Measurements from ENCODE around the gene PEX12.
"Not testable (repeated sequence)": the region's sequence is repeated elsewhere in the genome, so short reads cannot be mapped to it uniquely, and the experiment has no call there.

Gene PEX12

DNA sequence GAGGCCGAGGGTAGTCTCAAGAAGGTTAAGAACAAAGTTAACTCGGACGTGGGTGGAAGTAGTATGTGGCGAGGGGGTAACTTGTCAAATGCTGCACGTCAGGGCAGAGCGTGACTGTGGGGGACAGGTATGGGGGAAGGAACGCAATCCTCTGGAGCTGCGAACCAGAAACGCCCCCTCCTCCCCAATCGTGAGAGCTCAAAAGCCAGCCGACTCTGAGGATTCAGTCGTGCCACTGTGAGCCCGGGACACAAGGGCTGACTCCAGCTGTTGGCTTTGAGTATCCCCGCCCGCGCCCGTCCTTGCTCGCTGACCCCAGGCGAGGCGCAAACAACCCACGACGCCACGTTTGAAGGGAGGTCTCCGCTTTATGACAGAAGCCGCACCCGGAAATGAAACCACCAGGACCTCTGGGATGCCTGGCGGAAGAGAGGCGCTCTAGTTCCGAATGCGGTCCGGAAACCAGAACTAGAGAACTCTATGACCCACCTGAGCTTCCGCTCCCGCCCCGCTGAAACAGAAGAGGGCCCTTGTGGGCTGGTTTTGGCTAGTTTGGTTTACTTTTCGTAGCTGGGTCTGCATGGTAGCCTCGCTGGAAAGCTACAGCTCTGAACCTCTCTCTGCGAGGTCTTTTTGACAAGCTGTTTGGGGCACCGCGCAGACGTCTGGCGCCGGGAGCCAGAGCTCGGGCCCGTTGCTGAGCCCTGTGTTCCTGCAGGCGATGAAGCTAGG is at the start of gene PEX12:
Gene PEX12 (minus strand): TSS at position 375 of the 732 bp plus-strand sequence. CDS start 550 bp downstream, outside the sequence.
- H2AFZ ChIP-seq (ENCODE audit: low read depth, low read length) = peak within 1 kb of the TSS; percentile 49

GRCh38 chr17:35627417-35627816 is 49.0 kb upstream of the PEX12 start:
- H2AFZ ChIP-seq (ENCODE audit: low read depth, low read length) = no peak overlapping the region
- peaks cover 71% of the 10 kb centered on the region for H3K36me3 ChIP-seq (ENCODE audit: insufficient read depth, low read length)
- no peak overlapping the region for H3K4me3 ChIP-seq (ENCODE audit: low read length)
- no peaks in the 10 kb centered on the region for H3K4me1 ChIP-seq (ENCODE audit: insufficient read depth, low read length)
- H3K27me3 ChIP-seq (ENCODE audit: insufficient read depth, low read length) = no peaks in the 10 kb centered on the region
- H3K9me3 ChIP-seq (ENCODE audit: low read length) = no peaks in the 10 kb centered on the region

More for the DNA sequence above, at the start of gene PEX12:
- Histone ChIP-seq H3K9me3 (ENCODE audit: low read length) (no peaks in the 10 kb centered on the region), H3K36me3 (ENCODE audit: insufficient read depth, low read length) (peaks cover 21% of the 10 kb centered on the region), H3K4me3 (ENCODE audit: low read length) (peak within 1 kb of the TSS; percentile 71), H3K27me3 (ENCODE audit: insufficient read depth, low read length) (no peaks in the 10 kb centered on the region), H3K4me1 (ENCODE audit: insufficient read depth, low read length) (peaks cover 20% of the 10 kb centered on the region)

DNA sequence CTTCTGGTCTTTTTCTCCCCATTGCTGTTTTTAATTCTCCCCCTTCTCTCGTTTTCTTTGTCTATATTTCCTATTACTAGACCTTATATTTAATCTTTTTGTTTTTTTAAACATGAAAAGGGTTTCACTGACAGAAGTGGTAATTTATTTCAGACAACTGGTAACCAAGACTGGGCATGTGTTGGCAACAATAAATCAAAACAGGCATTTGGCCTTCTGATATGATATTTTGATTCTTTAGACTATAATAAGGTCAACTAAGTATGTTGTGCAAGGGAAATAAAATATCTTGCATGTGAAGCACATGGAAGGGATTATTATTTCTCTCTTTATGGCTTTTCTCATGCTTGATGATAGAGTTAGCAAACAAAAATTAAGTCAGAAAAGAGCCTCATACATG is 43.4 kb upstream of the PEX12 start:
- H3K36me3 ChIP-seq (ENCODE audit: insufficient read depth, low read length) = peaks cover 45% of the 10 kb centered on the region

GRCh38 chr17:35618628-35619027 is 40.3 kb upstream of the PEX12 start:
- peaks cover 27% of the 10 kb centered on the region for H3K36me3 ChIP-seq (ENCODE audit: insufficient read depth, low read length)
- H3K27me3 ChIP-seq (ENCODE audit: insufficient read depth, low read length) = no peaks in the 10 kb centered on the region
- H3K9me3 ChIP-seq (ENCODE audit: low read length) = no peaks in the 10 kb centered on the region
- H3K4me1 ChIP-seq (ENCODE audit: insufficient read depth, low read length) = no peaks in the 10 kb centered on the region
- H2AFZ ChIP-seq (ENCODE audit: low read depth, low read length) = no peak overlapping the region
- no peak overlapping the region for H3K4me3 ChIP-seq (ENCODE audit: low read length)

More for the DNA sequence above, 43.4 kb upstream of the PEX12 start:
- no peaks in the 10 kb centered on the region for H3K27me3 ChIP-seq (ENCODE audit: insufficient read depth, low read length)
- no peak overlapping the region for H3K4me3 ChIP-seq (ENCODE audit: low read length)
- H3K9me3 ChIP-seq (ENCODE audit: low read length) = no peaks in the 10 kb centered on the region
- H2AFZ ChIP-seq (ENCODE audit: low read depth, low read length) = no peak overlapping the region
- no peaks in the 10 kb centered on the region for H3K4me1 ChIP-seq (ENCODE audit: insufficient read depth, low read length)

DNA sequence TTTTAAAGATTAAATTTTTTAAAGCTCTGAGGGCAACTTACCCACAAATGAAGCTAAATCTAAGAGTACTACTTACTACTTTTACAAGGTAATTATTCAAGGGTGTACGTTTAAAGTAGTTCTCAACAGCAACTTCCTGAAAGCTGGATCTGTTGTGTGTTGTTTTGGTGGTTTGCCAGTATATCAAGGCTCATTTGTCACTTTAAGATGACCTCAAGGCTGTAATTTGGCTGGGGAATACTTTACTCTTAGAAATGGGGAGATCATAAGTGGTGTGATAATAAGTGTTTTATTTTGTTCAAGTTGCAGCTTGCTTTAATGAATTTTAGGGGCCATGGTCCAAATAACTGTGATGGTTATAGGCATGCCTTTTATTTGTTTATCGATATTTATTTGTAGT is 39.1 kb upstream of the PEX12 start:
- Histone ChIP-seq H3K4me1 (ENCODE audit: insufficient read depth, low read length) (no peaks in the 10 kb centered on the region), H3K36me3 (ENCODE audit: insufficient read depth, low read length) (peaks cover 26% of the 10 kb centered on the region), H3K27me3 (ENCODE audit: insufficient read depth, low read length) (no peaks in the 10 kb centered on the region), H3K9me3 (ENCODE audit: low read length) (no peaks in the 10 kb centered on the region), H3K4me3 (ENCODE audit: low read length) (no peak overlapping the region), H2AFZ (ENCODE audit: low read depth, low read length) (no peak overlapping the region)

GRCh38 chr17:35616536-35616935 is 38.2 kb upstream of the PEX12 start:
- no peaks in the 10 kb centered on the region for H3K27me3 ChIP-seq (ENCODE audit: insufficient read depth, low read length)
- H3K4me3 ChIP-seq (ENCODE audit: low read length) = no peak overlapping the region
- H3K9me3 ChIP-seq (ENCODE audit: low read length) = no peaks in the 10 kb centered on the region
- no peaks in the 10 kb centered on the region for H3K4me1 ChIP-seq (ENCODE audit: insufficient read depth, low read length)
- no peak overlapping the region for H2AFZ ChIP-seq (ENCODE audit: low read depth, low read length)
- peaks cover 28% of the 10 kb centered on the region for H3K36me3 ChIP-seq (ENCODE audit: insufficient read depth, low read length)

- Histone ChIP-seq H3K4me3 (ENCODE audit: low read length) (no peak overlapping the region), H3K36me3 (ENCODE audit: insufficient read depth, low read length) (peaks cover 41% of the 10 kb centered on the region), H3K27me3 (ENCODE audit: insufficient read depth, low read length) (no peaks in the 10 kb centered on the region), H3K4me1 (ENCODE audit: insufficient read depth, low read length) (no peaks in the 10 kb centered on the region), H3K9me3 (ENCODE audit: low read length) (no peaks in the 10 kb centered on the region), H2AFZ (ENCODE audit: low read depth, low read length) (no peak overlapping the region)
These were observed 36.4 kb upstream of the PEX12 start for GRCh38 chr17:35614810-35615209.

DNA sequence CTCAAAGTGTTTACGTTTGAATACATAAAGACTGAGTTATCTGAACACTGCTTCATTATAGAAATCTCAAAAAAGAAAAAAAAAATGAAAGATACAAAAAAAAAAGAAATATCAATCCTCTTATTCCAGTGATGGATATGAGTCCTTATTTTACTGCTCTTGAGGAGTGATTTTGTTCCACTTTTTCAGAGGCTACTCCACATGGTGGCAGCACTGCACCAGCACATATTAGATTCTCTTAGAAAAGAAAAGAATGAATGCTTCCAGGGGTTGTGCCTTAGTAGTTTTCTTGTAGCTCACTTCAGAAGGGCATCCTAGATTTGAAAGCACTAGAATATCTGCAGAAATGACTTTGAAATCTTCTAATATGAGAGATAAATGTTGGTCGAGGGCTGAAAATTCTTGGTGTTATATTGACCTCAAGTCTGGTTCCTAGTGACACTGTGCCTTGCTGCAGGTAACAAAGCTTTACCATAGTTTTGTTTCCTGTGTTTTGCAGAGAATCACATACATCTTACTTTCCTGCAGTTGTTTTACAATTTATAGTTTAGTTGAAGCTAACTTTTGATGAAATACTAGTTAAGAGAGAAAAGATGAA is 34.7 kb upstream of the PEX12 start:
- Histone ChIP-seq H3K36me3 (ENCODE audit: insufficient read depth, low read length) (peaks cover 48% of the 10 kb centered on the region), H2AFZ (ENCODE audit: low read depth, low read length) (no peak overlapping the region), H3K4me3 (ENCODE audit: low read length) (no peak overlapping the region), H3K27me3 (ENCODE audit: insufficient read depth, low read length) (no peaks in the 10 kb centered on the region), H3K9me3 (ENCODE audit: low read length) (no peaks in the 10 kb centered on the region), H3K4me1 (ENCODE audit: insufficient read depth, low read length) (no peaks in the 10 kb centered on the region)

DNA sequence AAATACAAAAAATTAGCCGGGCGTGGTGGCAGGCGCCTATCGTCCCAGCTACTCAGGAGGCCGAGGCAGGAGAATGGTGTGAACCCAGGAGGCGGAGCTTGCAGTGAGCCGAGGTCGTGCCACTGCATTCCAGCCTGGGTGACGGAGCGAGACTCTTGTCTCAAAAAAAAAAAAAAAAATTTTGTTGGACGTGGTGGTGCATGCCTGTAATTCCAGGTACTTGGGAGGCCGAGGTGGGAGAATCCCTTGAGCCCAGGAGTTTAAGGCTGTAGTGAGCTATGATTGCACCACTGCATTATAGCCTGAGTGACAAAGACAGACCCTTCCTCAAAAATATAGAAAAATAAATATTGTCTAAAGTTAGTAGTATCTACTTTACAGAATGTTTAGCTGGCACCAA is 32.4 kb upstream of the PEX12 start:
- not testable (repeated sequence) for H3K9me3 ChIP-seq (ENCODE audit: low read length); H3K27me3 ChIP-seq (ENCODE audit: insufficient read depth, low read length); H2AFZ ChIP-seq (ENCODE audit: low read depth, low read length); H3K4me1 ChIP-seq (ENCODE audit: insufficient read depth, low read length); H3K4me3 ChIP-seq (ENCODE audit: low read length)
- peaks cover 58% of the 10 kb centered on the region for H3K36me3 ChIP-seq (ENCODE audit: insufficient read depth, low read length)

DNA sequence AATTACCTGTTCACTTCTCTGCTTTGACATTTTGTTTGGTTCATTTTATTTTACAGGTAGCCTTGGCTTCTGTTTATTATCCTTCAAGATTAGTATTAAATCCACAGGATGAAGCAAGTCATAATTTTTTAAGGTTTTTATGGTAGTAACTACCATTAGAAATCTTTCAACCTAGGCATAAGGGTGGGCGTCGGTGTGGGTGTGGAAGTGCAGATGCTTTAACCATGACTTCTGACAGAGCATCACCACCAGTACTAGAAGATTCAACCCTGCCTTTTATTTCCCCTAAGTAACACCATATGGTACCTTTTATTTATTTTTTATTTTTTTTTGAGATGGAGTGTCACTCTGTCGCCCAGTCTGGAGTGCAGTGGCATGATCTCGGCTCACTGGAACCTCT is 31.5 kb upstream of the PEX12 start:
- Histone ChIP-seq H3K27me3 (ENCODE audit: insufficient read depth, low read length) (no peaks in the 10 kb centered on the region), H3K36me3 (ENCODE audit: insufficient read depth, low read length) (peaks cover 63% of the 10 kb centered on the region), H3K9me3 (ENCODE audit: low read length) (no peaks in the 10 kb centered on the region), H2AFZ (ENCODE audit: low read depth, low read length) (no peak overlapping the region), H3K4me3 (ENCODE audit: low read length) (no peak overlapping the region), H3K4me1 (ENCODE audit: insufficient read depth, low read length) (no peaks in the 10 kb centered on the region)

GRCh38 chr17:35607239-35607847 is 29.0 kb upstream of the PEX12 start:
- Histone ChIP-seq H3K4me3 (ENCODE audit: low read length) (no peak overlapping the region), H3K9me3 (ENCODE audit: low read length) (no peaks in the 10 kb centered on the region), H3K36me3 (ENCODE audit: insufficient read depth, low read length) (peaks cover 57% of the 10 kb centered on the region), H3K27me3 (ENCODE audit: insufficient read depth, low read length) (no peaks in the 10 kb centered on the region), H2AFZ (ENCODE audit: low read depth, low read length) (no peak overlapping the region), H3K4me1 (ENCODE audit: insufficient read depth, low read length) (no peaks in the 10 kb centered on the region)

DNA sequence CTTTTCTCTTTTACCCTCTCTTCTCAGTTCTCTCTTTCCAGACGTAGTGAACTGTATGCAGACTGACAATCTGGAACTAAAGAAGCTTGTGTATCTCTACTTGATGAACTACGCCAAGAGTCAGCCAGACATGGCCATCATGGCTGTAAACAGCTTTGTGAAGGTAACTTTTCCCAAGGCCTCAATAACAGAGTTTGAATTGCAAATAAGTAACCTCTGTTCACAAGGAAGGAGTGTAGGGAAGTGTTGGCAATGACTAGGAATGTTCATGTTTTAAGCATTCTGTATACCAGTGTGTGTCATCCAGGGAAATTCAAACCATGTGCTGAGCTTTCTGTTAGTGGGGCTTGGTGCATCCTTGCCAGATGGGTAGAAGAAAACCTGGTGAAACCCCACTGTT is 27.3 kb upstream of the PEX12 start:
- Histone ChIP-seq H3K9me3 (ENCODE audit: low read length) (no peaks in the 10 kb centered on the region), H3K27me3 (ENCODE audit: insufficient read depth, low read length) (no peaks in the 10 kb centered on the region), H3K36me3 (ENCODE audit: insufficient read depth, low read length) (peaks cover 66% of the 10 kb centered on the region), H2AFZ (ENCODE audit: low read depth, low read length) (no peak overlapping the region), H3K4me1 (ENCODE audit: insufficient read depth, low read length) (no peaks in the 10 kb centered on the region), H3K4me3 (ENCODE audit: low read length) (no peak overlapping the region)

DNA sequence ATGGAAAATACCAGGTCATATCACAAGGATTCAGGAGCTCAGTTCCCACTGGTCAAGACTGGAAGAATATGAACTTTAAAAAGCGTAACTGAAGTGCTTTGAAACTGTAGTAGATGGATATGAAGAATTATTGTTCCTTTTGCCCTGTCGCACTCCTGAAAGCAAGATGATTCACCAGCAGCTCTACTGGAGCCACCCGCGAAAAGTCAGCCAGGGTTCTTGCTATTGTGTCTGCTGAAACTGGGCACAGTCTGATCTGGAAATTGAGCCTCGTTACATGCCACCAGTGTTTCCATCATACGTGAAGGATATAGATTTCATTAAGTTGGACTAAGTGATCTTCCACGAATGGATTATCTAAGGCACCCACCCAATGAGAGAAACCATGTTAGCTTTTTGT is 25.3 kb upstream of the PEX12 start:
- Histone ChIP-seq H3K27me3 (ENCODE audit: insufficient read depth, low read length) (no peaks in the 10 kb centered on the region), H3K4me3 (ENCODE audit: low read length) (no peak overlapping the region), H3K4me1 (ENCODE audit: insufficient read depth, low read length) (no peaks in the 10 kb centered on the region), H3K36me3 (ENCODE audit: insufficient read depth, low read length) (peaks cover 66% of the 10 kb centered on the region), H3K9me3 (ENCODE audit: low read length) (no peaks in the 10 kb centered on the region), H2AFZ (ENCODE audit: low read depth, low read length) (no peak overlapping the region)

All from neuron (in vitro differentiated cells).